ENCODE measurements around the gene CTXND1.
"Not testable (repeated sequence)": the region's sequence is repeated elsewhere in the genome, so short reads cannot be mapped to it uniquely, and the experiment has no call there.

Gene CTXND1

GRCh38 chr15:80252121-80252518 is at the start of gene CTXND1:
CTXND1 (minus strand) TSS chr15:80252213; CDS start chr15:80201949, 50,264 bp downstream.
- DNase-seq (ENCODE audit: low read depth in 3 of 3, low spot score in 1 of 3) = no peak

- DNase-seq (ENCODE audit: low read depth in 3 of 3, low spot score in 1 of 3) = no peak
These were observed 49.5 kb upstream of the CTXND1 start for GRCh38 chr15:80301472-80301871.

- DNase-seq (ENCODE audit: low read depth in 3 of 3, low spot score in 1 of 3) = not testable (repeated sequence)
These were observed 43.8 kb upstream of the CTXND1 start for GRCh38 chr15:80295777-80296176.

- no peak for DNase-seq (ENCODE audit: low read depth in 3 of 3, low spot score in 1 of 3)
These were observed 40.1 kb upstream of the CTXND1 start for GRCh38 chr15:80292079-80292478.

GRCh38 chr15:80290891-80291290 is 38.9 kb upstream of the CTXND1 start:
- DNase-seq (ENCODE audit: low read depth in 3 of 3, low spot score in 1 of 3) = not testable (repeated sequence)

- no peak for DNase-seq (ENCODE audit: low read depth in 3 of 3, low spot score in 1 of 3)
These were observed 37.8 kb upstream of the CTXND1 start for GRCh38 chr15:80289528-80290495.

- DNase-seq (ENCODE audit: low read depth in 3 of 3, low spot score in 1 of 3) = no peak
These were observed 36.1 kb upstream of the CTXND1 start for GRCh38 chr15:80288131-80288530.

GRCh38 chr15:80286055-80286454 is 34.0 kb upstream of the CTXND1 start:
- DNase-seq (ENCODE audit: low read depth in 3 of 3, low spot score in 1 of 3) = no peak

GRCh38 chr15:80285379-80285778 is 33.4 kb upstream of the CTXND1 start:
- no peak for DNase-seq (ENCODE audit: low read depth in 3 of 3, low spot score in 1 of 3)

- DNase-seq (ENCODE audit: low read depth in 3 of 3, low spot score in 1 of 3) = no peak
These were observed 31.5 kb upstream of the CTXND1 start for GRCh38 chr15:80283531-80283930.

GRCh38 chr15:80277147-80277546 is 25.1 kb upstream of the CTXND1 start:
- DNase-seq (ENCODE audit: low read depth in 3 of 3, low spot score in 1 of 3) = no peak

- DNase-seq (ENCODE audit: low read depth in 3 of 3, low spot score in 1 of 3) = no peak
These were observed 23.9 kb upstream of the CTXND1 start for GRCh38 chr15:80275961-80276360.

- no peak for DNase-seq (ENCODE audit: low read depth in 3 of 3, low spot score in 1 of 3)
These were observed 23.0 kb upstream of the CTXND1 start for GRCh38 chr15:80274996-80275395.

- DNase-seq (ENCODE audit: low read depth in 3 of 3, low spot score in 1 of 3) = no peak
These were observed 22.5 kb upstream of the CTXND1 start for GRCh38 chr15:80274554-80274953.

GRCh38 chr15:80272987-80273386 is 21.0 kb upstream of the CTXND1 start:
- no peak for DNase-seq (ENCODE audit: low read depth in 3 of 3, low spot score in 1 of 3)

- no peak for DNase-seq (ENCODE audit: low read depth in 3 of 3, low spot score in 1 of 3)
These were observed 18.5 kb upstream of the CTXND1 start for GRCh38 chr15:80270472-80270871.

GRCh38 chr15:80268101-80268500 is 16.1 kb upstream of the CTXND1 start:
- no peak for DNase-seq (ENCODE audit: low read depth in 3 of 3, low spot score in 1 of 3)

- DNase-seq (ENCODE audit: low read depth in 3 of 3, low spot score in 1 of 3) = no peak
These were observed 15.6 kb upstream of the CTXND1 start for GRCh38 chr15:80267658-80268057.

GRCh38 chr15:80266745-80267144 is 14.7 kb upstream of the CTXND1 start:
- DNase-seq (ENCODE audit: low read depth in 3 of 3, low spot score in 1 of 3) = no peak

- DNase-seq (ENCODE audit: low read depth in 3 of 3, low spot score in 1 of 3) = no peak
These were observed 14.1 kb upstream of the CTXND1 start for GRCh38 chr15:80266113-80266512.

GRCh38 chr15:80265021-80265420 is 13.0 kb upstream of the CTXND1 start:
- no peak for DNase-seq (ENCODE audit: low read depth in 3 of 3, low spot score in 1 of 3)

GRCh38 chr15:80264031-80264430 is 12.0 kb upstream of the CTXND1 start:
- no peak for DNase-seq (ENCODE audit: low read depth in 3 of 3, low spot score in 1 of 3)

GRCh38 chr15:80260551-80260950 is 8.5 kb upstream of the CTXND1 start:
- no peak for DNase-seq (ENCODE audit: low read depth in 3 of 3, low spot score in 1 of 3)
